ENCODE data around the gene BMAL1. TPM values are rescaled to one million over a fixed set of nuclear protein-coding genes. Genes with fewer than 3 reads are reported as not detected.

Gene BMAL1
- total RNA-seq, 1 experiment from 2014 or later = 3.3 TPM

DNA sequence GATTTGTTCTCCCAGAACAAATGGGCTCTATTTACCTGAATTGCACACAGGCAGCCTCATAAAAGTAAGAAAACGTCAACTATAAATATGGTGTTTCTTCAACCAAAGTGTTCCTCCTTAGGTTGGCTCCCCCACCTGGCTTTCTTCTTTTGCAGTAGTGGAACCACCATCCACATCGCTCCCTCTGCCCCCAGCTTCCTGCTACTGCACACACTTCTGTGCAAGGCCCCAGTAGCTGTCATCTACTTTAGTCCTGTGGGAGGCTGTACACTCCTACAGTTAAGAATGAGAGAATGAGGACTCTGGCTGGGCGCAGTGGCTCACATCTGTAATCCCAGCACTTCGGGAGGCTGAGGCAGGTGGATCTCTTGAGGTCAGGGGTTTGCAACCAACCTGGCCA lies 89.5 kb downstream of the BMAL1 start:
- no peaks in the 10 kb centered on the region for H3K36me3 Mint-ChIP-seq (ENCODE audit: insufficient read depth in 1 of 3, low read depth in 3 of 3)
- Histone ChIP-seq H3K14ac (ENCODE audit: insufficient read depth, low read length) (no peak overlapping the region), H3K23ac (ENCODE audit: insufficient read length, low read depth, low read length) (no peak overlapping the region), H3K18ac (ENCODE audit: insufficient read length, low read depth, low read length) (no peak overlapping the region), H2BK20ac (ENCODE audit: low read depth, low read length, poor library complexity, severe bottlenecking) (no peak overlapping the region), H2BK5ac (ENCODE audit: insufficient read length, low read length) (no peak overlapping the region), H4K20me1 (ENCODE audit: control insufficient read depth, insufficient read depth, insufficient read length) (no peaks in the 10 kb centered on the region), H4K5ac (ENCODE audit: insufficient read length, low read depth, low read length) (no peak overlapping the region), H4K8ac (replicated peaks; ENCODE audit: insufficient read length, low read depth, low read length) (no peak overlapping the region), H2BK12ac (ENCODE audit: insufficient read length, low read depth, low read length) (no peak overlapping the region), H3K4me2 (ENCODE audit: insufficient read depth, insufficient read length, low read length) (no peak overlapping the region), H3K23me2 (ENCODE audit: insufficient read length, low read depth, low read length, poor library complexity, severe bottlenecking) (no peaks in the 10 kb centered on the region), H4K91ac (ENCODE audit: insufficient read length, low read depth, low read length) (no peak overlapping the region), H3T11ph (ENCODE audit: low read length) (no peak overlapping the region), H3K4ac (ENCODE audit: low read depth, low read length) (no peak overlapping the region), H3K9ac (ENCODE audit: extremely low read depth, insufficient read length, low read length) (no peak overlapping the region), H3K9me3 (ENCODE audit: control insufficient read depth, low read depth, low read length) (no peaks in the 10 kb centered on the region), H2BK120ac (ENCODE audit: low read depth, low read length, poor library complexity, severe bottlenecking) (no peak overlapping the region), H2BK15ac (ENCODE audit: low read depth, low read length) (no peak overlapping the region), H2AFZ (ENCODE audit: low read length) (no peak overlapping the region), H3K4me1 (ENCODE audit: insufficient read depth, low read length) (no peaks in the 10 kb centered on the region), H3K27me3 (ENCODE audit: insufficient read depth, low read length) (no peaks in the 10 kb centered on the region), H3K79me1 (ENCODE audit: insufficient read depth, low read depth, low read length, poor library complexity, severe bottlenecking) (no peaks in the 10 kb centered on the region), H2AK5ac (ENCODE audit: insufficient read length, low read length) (no peak overlapping the region), H3K27ac (ENCODE audit: insufficient read length, low read depth, low read length) (no peak overlapping the region), H3K79me2 (ENCODE audit: insufficient read depth, low read length) (no peaks in the 10 kb centered on the region), H3K56ac (ENCODE audit: insufficient read length, low read depth, low read length) (no peak overlapping the region)
- H3K27ac Mint-ChIP-seq = no peak overlapping the region
- no peak for DNase-seq
- no peak for TF ChIP-seq CTCF (conservative IDR thresholded peaks at IDR 0.05)
- no CpG with 5 or more reads among the region's 4 CpGs for WGBS (ENCODE audit: extremely low coverage, insufficient read length, low lambda C conversion rate)
- H3K9me3 Mint-ChIP-seq = no peaks in the 10 kb centered on the region
- H3K4me3 Mint-ChIP-seq = no peak overlapping the region
- peaks cover 0 to 6% of the 10 kb centered on the region in 2 experiments; a peak in 2 of 4 replicates for H3K4me1 Mint-ChIP-seq
- H3K27me3 Mint-ChIP-seq (ENCODE audit: low read depth) = peaks cover 11% of the 10 kb centered on the region
